ENCODE results near the gene DBNDD1.

- TF ChIP-seq POLR2A (IDR thresholded peaks at IDR 0.05; ENCODE audit: low read depth, low read length), result no peak
- TF ChIP-seq, protein P1, sequence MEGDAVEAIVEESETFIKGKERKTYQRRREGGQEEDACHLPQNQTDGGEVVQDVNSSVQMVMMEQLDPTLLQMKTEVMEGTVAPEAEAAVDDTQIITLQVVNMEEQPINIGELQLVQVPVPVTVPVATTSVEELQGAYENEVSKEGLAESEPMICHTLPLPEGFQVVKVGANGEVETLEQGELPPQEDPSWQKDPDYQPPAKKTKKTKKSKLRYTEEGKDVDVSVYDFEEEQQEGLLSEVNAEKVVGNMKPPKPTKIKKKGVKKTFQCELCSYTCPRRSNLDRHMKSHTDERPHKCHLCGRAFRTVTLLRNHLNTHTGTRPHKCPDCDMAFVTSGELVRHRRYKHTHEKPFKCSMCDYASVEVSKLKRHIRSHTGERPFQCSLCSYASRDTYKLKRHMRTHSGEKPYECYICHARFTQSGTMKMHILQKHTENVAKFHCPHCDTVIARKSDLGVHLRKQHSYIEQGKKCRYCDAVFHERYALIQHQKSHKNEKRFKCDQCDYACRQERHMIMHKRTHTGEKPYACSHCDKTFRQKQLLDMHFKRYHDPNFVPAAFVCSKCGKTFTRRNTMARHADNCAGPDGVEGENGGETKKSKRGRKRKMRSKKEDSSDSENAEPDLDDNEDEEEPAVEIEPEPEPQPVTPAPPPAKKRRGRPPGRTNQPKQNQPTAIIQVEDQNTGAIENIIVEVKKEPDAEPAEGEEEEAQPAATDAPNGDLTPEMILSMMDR (IDR thresholded peaks at IDR 0.05; ENCODE audit: extremely low read depth in 1 of 2, insufficient read depth in 1 of 2, low read depth in 1 of 2, low read length in 2 of 2), result no peak
- TF ChIP-seq EZH2 (IDR thresholded peaks at IDR 0.05; ENCODE audit: borderline replicate concordance, low read depth, low read length, severe bottlenecking), result no peak
Observed at GRCh38 chr16:89956505-89957215, 62.6 kb downstream of the DBNDD1 start.
